NCI-H187 (cell line): ENCODE data around the gene SPTBN1.

Experiments used
- DNase-seq, 2 experiments: peaks; one replicate each; lab custom pipeline; 2025; lab: John Stamatoyannopoulos, UW

SPTBN1 gene

DNA sequence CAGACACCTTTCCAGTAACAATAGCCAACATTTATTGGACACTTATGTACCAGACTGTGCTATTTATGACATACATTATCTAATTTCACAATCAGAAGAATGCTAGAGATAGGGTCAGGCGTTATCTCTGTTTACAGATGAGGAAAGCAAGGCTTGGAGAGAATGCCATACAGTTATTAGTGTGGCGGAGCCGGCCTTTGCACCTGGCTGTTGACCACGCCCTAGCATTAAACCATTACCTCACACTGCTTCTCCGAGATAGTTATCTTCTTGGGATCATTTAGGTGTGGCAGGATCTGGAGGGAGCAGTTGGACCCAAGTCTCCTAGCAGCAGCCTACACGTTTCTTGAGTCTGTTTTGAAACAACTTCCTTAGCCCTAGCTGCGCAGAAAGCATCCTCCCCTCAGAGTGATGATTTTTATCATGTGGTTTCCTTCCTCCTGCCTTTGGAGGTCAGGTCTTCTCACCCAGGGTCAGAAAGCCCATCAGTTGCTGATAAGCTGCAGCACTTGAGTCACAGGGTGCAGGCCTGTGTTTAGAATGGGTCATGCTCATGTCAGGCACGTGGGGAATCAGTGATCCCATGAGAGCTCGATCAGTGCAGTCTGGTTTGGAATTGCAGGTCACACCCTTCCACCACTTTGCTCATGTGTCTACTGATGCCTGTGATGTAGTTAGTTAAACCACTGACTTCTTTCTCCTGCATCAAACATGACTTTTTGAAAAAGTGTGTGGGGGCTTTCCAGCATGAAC is 118.2 kb downstream of the SPTBN1 start:
- no peak for DNase-seq

DNA sequence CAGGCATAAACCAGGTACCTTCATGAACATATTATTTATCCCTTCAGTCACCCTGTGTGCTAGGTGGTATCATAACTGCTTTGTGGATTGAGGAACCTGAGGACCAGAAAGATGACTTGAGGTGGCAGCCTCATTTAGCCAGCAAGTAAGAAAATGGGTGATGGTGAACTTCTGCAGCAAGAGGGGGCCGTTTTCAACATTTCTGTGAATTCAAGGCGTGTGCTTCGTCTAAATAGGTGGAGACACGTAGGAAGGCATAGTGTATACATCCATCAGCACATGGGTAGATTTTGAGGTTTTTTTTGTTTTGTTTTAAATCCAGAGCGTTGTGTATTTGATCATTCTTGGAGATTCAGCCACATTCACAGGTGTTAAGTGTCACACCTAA is 118.7 kb downstream of the SPTBN1 start:
- DNase-seq = no peak

DNA sequence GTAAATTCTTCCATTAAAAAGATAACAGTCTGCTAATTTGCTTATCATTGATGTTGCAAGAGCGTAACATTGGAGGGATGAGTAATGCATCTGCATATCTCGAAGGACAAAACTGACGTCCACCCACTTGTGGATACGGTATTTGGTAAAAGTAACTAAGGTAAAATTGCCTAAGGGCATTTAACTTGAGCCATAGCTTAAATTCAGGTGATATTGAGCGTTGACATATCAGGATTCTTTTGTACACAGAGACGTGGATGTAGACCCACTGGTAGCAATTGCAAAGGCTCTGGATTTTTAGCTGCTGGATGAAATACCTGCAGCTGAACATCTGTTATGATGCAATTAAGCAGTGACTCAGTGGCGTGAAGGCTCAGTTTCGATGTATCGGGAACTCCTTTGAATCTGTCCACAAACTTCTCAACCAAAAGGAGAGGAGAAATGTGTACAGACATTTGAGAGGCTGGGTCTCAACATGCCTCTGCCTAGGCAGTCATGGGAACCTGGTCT is 119.3 kb downstream of the SPTBN1 start:
- no peak for DNase-seq

DNA sequence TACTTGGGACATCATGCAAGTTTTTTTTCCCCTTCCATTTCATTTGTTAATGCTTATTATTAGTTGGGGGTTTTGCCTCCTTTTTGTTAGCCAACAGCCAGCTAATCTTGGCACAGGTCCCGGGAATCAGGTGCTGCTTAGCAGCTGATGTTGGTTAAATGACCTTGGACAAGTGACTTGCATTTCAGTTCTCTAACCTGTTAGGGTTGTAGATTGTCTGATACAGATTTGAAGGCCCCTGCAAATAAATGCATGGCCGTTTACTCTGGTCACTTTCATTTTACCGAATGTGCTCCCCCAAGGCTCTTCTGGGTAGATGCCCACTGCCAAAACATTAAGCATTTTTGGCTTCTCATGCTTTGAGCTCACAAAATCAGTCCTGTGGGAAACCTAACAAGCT is 120.9 kb downstream of the SPTBN1 start:
- DNase-seq = peak in 1 of 2 experiments; percentile 21

DNA sequence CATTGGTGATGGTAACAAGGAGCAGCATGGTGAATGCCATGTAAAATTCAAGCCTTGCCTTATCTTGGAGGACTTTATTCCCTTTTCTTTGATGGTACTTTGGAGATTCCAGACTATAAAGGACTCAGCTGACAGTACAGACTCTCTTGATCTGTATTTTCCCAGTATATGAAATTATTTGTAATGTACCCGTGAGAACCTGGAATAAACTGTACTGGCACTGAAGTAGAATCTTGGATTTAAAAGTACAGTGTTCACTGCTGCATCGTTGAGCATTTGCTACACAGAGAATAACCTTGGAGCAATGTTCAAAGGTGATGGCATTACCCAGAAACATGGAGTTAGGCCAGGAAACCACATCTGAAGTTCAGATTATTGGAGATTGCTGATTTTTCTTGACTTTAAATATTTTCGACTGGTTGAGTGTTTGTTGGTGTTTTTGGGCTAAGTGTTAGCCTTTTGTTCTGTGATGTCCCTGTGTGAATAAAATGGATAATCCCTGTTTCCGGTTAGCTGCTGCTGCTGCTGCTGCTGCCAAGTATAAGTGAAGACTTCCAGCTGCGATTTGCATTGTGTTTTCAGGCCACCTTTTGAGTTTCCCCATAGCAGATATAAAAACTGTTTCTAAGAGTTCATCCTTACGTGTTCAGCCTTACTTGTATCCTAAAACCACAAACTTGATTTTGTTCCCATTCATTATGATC is 122.0 kb downstream of the SPTBN1 start:
- DNase-seq = no peak

DNA sequence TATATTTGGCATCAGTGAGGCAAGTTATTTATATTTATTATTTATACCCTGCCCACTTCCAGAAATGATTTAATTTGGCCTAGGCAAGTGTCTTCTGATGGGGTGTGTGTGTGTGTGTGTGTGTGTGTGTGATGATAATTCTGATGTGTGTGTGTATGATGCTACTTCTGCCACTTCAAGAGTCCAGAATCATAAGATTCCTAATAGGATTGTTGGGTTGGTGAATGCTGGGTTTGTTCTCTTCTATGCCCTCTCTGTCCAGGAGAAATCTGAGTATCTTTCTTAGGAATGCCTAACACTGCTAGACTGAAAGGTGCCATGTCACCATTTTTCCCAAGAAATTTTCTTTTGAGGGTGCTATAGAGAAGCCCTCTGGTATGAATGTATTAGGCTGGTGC is 122.5 kb downstream of the SPTBN1 start:
- no peak for DNase-seq

DNA sequence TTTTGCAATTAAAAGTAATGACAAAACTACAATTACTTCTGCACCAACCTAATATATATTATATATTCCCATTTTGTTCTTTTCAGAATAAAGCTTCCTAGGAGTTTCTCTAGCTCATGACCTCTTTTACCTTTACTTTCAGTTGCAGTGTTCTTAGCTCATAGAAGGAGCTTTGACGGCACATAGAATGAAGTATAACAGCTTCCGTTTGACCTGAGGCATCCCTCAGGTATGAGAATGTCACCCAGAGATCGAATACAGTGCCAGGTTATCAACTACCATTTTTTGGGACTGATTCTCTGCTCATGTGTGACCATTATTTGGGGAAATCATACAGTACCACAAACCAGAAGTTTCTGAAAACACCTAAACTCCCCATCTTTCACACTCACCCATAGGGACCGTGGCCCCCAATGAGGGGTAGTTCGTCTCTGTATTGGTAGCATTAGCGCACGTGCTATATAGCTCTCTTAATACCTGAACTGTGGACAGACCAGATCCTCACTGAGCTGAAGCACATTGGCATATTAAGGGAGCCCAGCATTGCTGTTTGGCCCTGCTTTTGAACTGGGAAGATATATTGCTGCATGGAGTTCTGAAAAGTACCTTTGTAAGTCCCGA is 123.0 kb downstream of the SPTBN1 start:
- DNase-seq = no peak

DNA sequence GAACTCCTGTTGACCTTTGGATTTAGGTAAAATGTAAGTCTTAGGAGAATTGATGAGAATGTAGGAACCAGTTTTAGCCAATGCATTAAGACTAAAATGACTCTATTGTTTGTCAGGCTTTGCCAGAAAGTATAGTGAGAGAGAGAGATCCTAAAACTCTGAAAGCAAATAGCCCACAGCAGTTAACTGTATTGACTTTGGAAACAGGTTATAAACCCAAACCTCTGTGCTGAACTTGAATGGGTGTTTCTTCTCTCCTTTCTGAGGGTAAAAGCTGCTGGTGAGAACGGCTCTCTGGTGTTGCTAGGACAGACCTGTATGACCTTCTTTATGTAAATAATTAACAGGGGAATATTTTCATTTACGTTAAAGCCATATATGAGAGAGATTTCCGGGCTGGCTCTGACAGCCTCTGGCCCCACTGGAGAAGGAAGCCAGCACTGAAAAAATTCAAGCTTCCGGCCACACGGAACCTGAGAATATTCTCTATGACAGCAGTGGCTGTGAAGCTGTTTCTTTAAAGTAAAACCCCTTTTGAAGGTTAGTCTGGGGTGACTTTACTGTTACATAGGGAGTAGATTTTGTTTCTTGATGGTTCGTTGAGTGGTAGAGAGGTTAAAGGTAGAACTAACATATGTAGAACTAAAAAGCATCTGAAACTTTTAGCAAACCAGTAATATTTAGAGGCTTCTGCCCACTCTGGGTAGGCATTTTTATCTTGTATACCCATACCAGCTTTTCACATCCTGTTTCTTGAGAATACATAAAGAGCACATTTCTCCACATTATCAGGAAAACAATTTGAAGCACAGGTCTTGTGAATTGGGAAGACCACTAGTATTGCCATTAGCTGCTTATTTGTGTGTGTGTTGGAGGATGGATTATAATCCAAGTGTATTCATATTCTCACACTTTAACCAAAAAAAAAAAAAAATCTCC is 123.8 kb downstream of the SPTBN1 start:
- no peak for DNase-seq

DNA sequence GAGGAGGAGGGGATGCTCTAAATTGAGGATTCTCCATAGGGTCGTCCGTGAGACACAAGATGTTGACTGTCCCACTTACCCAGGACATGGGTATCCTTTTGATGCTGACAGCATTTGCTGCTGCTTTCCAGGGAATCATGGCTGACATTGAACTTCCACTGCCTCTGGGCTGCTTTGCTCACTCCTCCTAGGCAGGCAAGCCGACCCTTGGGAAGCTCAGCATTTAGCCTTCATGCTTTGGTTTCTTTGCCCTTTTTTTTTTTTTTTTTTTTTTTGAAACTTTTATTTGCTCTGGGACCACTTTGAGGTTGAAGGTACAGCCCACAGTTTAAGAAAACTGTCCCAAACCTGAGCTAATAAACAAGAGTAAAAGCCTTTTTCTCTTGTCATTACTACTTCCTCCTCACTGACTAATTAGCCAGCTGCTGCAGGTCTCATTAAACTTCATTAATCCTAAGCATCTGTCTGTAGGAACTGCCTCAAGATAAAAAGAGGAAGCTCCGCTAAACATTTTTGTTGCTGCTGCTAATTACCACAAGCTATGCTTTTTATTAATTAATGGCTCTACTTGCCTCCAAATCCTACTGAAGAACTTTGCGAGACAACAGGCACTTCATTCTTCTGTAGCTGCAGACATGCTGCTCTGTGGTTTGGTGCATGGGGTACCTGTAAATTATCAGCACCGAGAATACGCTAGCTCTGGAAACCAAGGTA is 125.4 kb downstream of the SPTBN1 start:
- no peak for DNase-seq

DNA sequence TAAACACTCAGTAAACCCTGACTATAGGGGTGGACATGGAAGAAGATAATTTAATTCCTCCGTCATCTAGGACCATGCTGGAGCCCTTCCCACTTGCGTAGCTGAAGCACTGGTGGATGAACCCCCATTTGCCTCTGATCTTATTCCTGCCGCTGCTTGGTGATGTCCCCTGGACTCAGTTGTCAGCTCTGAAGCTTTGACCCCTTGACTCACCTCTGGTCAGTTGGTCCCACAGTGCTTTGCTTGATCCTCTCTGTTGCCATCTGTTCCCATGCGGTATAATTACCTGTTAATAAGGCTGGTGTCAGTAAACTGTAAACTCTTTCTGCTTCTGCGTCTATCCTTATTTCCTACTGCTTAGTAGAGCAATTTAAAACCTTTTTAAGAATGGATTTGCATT is 126.9 kb downstream of the SPTBN1 start:
- no peak for DNase-seq

DNA sequence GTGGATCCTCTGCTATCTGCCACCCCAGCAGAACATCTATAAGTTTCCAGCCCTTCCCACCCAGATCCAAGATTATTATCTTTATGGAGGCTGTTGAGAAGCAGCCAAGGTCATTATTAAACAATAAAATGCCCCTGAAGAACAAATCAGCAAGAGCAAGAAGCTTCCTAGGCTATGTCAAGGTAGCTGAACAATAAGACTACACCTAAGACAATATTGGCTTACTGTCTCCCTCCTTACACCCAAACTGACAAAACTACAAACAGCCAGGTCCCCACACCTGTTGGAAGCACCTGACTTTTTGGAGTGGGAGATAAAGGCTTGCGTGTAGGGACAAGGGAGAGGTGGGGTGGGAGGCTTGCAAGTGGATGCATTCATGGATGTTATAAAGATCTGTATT is 128.5 kb downstream of the SPTBN1 start:
- no peak for DNase-seq

DNA sequence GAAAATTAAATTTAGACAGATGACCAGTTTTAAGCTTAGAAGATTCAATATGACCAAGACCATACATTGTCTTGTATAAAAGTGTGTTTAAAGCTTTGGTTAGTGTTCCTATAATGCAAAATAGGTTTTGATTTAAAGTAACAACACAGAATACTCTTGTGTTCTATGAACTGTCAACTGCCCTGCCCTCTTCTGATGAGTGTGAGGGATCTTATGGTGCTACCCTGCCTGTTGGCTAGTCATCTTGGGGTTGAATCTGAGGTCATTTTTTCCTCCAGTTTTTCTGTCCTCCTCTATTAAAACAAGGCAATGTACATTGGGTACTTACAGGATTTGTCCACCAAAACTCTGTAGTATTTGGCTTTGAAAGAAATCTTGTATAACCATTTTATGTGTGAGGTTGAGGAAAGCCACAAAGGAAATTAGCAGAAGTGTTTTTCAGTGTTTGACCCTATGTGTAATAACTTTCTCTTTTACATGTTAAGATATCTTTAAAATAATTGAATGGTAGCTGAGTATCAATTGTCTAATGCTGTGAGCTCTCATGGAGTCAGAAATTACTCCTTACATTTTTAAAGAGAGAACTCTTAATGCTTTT is 129.1 kb downstream of the SPTBN1 start:
- DNase-seq = no peak

DNA sequence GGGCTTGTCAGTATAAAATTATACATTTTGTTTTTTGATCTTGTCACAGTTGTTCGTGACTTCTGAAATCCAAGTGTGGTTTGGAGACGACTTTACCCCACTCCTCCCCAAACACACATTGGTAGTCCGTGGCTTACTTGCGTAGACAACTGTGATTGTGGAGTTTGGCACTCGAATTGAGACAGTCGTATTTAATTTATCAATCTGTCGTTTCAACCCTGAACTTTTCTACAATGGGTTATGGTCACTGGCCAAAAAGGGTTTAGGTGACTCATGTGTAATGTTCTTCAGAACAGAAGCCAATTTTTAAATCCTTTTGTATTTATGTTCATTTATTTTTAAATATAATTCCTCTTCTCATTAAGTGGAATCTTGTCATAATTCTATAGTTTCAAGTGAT is 129.9 kb downstream of the SPTBN1 start:
- DNase-seq = no peak

DNA sequence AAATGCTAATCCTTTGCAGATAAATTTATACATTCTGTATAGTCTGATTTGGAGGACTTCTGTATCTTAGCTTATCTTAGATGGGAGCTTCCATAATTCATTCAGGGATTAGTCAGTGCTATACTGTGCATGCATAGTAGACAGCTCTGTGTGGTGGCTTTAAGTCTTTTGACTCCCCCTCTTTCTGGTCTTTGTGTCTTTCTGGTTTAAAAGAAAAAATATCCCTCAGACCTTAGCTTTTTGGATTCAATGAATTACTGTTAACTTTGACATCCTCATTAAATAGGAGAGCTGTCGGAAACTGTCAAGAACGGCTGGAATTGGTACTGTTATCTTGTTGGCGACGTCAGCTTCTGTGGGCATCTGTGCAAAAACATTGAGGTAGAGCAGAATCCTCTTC is 130.4 kb downstream of the SPTBN1 start:
- no peak for DNase-seq

DNA sequence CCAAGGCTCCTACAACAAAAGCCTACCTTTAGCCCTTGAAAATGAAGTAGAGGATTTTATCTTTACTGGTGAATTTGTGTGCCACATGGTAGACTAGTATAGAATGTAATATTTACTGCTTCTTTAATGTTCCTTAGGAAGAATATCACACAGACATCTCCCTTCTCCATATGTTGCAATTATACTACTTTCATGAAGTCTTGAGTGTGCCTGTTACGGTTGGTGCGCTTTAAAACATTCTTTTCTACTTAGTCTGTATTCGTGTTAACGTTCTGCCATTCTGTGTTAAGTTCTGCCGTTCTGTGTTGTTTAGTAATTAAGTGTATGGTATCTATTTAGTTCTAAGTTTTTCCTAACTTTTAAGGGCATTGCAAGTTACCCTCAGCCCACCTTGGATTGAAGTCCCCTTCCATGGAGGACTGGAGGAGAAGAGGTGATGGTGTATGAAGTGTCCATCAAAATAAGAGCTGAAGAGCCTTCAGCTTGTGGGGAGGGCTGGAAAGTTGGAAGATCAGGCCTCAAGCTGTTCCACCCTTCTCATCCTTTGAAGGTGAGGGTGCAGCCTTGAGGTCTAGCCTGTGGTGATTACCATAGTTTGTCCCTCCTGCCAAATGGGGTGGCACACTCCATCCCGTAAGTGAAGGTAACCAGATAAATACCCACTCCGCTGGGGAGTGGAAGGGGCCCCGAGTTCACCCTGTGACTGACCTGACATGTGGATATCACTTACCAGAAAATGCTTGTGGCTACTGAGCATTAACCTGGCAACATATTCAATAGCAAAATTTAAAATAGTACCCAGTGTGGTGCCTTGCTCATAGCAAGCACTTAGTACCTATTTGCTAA is 131.3 kb downstream of the SPTBN1 start:
- no peak for DNase-seq

DNA sequence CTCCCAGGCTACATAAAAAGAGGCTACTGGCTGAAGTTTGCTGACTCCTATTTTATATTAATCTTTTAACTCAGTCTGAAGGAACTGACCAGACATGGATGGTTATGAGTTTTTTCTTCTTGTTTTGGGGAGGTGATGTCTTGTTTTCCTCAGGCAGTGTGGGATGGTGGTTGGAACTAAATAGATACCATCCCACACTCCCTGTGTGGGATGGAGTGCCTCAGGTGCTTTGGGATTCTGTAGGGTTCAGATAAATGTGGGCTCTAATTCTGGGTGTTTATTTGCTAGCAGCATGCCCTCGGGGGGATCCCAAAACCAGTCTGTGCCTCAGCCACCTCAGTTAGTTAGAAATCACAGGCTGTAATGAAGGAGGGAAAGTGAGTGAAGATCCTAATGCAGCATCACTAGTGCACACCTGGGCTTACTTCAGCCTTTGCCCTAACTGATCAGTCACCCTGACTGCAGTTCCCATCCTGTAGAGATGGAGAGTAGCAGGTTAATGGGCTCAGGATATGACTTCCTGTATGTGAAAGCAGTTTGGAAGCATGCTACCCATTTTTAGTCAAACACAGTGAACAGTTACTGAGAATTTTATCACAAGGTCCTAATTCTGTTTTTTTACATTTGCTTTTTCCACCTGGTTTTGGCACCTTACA is 132.2 kb downstream of the SPTBN1 start:
- DNase-seq = no peak

DNA sequence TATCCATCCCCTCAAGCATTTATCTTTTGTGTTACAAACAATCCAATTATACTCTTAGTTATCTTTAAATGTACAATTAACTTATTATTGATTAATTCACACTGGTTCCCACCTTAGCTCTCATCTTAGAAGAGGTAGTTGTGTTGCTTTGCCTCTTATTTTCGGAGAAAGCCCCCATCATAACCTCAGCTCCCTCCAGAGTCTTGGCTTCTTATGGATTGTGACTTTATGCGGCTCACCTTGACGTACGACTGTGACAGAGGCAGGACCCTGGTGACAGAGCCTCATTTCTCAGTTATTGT is 132.9 kb downstream of the SPTBN1 start:
- DNase-seq = no peak

DNA sequence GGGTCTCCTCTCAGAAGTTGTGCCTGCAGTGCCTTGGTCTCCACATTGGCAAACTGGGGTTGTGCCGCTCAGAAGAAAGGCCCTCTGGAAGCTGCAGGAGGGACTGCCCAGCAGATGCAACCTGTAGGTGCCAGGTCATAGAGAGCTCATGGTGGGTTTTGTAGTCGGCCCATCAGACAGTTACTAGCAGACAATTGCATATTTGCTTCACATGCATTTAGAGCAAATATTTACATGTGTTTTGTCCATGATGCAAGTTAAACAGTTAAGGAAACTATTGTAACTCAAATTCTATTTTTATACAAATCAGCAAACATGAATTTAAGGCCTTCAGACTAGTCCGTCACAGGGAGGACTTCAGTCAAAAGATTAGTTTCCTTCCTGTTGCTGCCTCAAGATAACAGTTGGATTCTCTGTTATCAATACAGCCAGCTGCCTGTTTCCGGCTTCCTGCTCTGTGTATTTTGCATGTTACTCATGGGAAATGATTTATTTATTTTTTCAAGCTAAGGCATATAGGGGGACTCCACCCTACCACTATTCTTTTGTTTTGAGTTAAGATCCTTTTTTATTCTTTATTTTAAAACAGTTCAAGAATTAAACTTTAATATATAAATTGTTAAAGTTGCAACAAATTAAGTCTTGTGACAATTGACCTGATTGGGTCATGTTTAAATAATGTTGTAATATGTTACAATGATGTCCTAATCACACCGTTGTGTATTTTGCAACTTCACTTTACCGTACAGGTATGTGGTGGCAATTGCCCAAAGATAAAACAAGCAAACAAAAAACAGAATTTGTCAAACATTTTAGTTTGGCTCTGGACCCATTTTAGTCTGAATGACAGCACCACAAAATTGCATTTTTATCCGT is 133.5 kb downstream of the SPTBN1 start:
- no peak for DNase-seq
